OCI-LY1 (cell line): ENCODE results near the gene ACTN4.

Source experiments
- H2AFZ ChIP-seq: fragments of 200-600 bp; sonication (generic), shearing (Covaris generic); 2 replicates; pipeline ENCODE4 v1.6.0; 2014; ENCODE audit warnings: antibody characterized with exemption, mild to moderate bottlenecking, low read length
- H3F3A ChIP-seq: fragments of 200-600 bp; sonication (generic), shearing (Covaris generic); 2 replicates; pipeline ENCODE4 v1.6.0; 2014; ENCODE audit warnings: mild to moderate bottlenecking, antibody characterized with exemption, low read length, moderate library complexity; ENCODE audit not compliant: insufficient read depth
- H3K27ac ChIP-seq: fragments of 200-600 bp; sonication (generic); 2 replicates; pipeline ENCODE4 v1.5.1; 2014; ENCODE audit warnings: low read length, mixed run types, mild to moderate bottlenecking, low read depth; ENCODE audit not compliant: poor library complexity, severe bottlenecking
- H3K27me3 ChIP-seq: fragments of 200-600 bp; sonication (generic); 2 replicates; pipeline ENCODE4 v1.6.0; 2014; ENCODE audit warnings: antibody characterized with exemption, mild to moderate bottlenecking, low read length, moderate library complexity; ENCODE audit not compliant: insufficient read depth
- H3K36me3 ChIP-seq: fragments of 200-600 bp; sonication (generic); 2 replicates; pipeline ENCODE4 v1.6.1; 2014; ENCODE audit warnings: mild to moderate bottlenecking, antibody characterized with exemption, low read length, moderate library complexity, mixed read lengths; ENCODE audit not compliant: insufficient read depth
- H3K4me1 ChIP-seq: fragments of 200-600 bp; sonication (generic); 2 replicates; pipeline ENCODE4 v1.5.1; 2014; ENCODE audit warnings: mild to moderate bottlenecking, low read length, moderate library complexity; ENCODE audit not compliant: insufficient read depth, severe bottlenecking
- H3K4me2 ChIP-seq: fragments of 200-600 bp; sonication (generic), shearing (Covaris generic); 2 replicates; pipeline ENCODE4 v1.6.1; 2014; ENCODE audit warnings: low read length
- H3K4me3 ChIP-seq: fragments of 200-600 bp; sonication (generic); 2 replicates; pipeline ENCODE4 v1.5.1; 2014; ENCODE audit warnings: low read length, low read depth, mild to moderate bottlenecking, mixed read lengths; ENCODE audit not compliant: poor library complexity, severe bottlenecking
- H3K79me2 ChIP-seq: fragments of 200-600 bp; shearing (Covaris generic); 2 replicates; pipeline ENCODE4 v1.6.1; 2016; ENCODE audit warnings: mixed run types, low read length, mixed read lengths; ENCODE audit not compliant: insufficient read depth
- H3K9ac ChIP-seq: fragments of 200-600 bp; sonication (generic), shearing (Covaris generic); 2 replicates; pipeline ENCODE4 v1.6.1; 2014; ENCODE audit warnings: mild to moderate bottlenecking, low read length, mixed read lengths
- H3K9me2 ChIP-seq: fragments of 200-600 bp; sonication (generic), shearing (Covaris generic); 2 replicates; pipeline ENCODE4 v1.6.1; 2014; ENCODE audit warnings: low read depth, mild to moderate bottlenecking, low read length, mixed read lengths
- H3K9me3 ChIP-seq: fragments of 200-600 bp; shearing (Covaris generic); 2 replicates; pipeline ENCODE4 v1.6.1; 2014; ENCODE audit warnings: low read length, mixed read lengths
- H4K20me1 ChIP-seq: fragments of 200-600 bp; sonication (generic), shearing (Covaris generic); 2 replicates; pipeline ENCODE4 v1.6.0; 2016; ENCODE audit warnings: mild to moderate bottlenecking, low read length; ENCODE audit not compliant: insufficient read depth
- EZH2 ChIP-seq: fragments of 200-600 bp; sonication (generic), shearing (Covaris generic); IDR thresholded peaks from 2 replicates; pipeline ENCODE4 v1.8.0; 2017; ENCODE audit warnings: borderline replicate concordance, mixed run types, mild to moderate bottlenecking, antibody characterized with exemption, low read length, moderate library complexity, mixed read lengths
- TF ChIP-seq, protein P1 (sequence below): fragments of 200-600 bp; sonication (generic), shearing (Covaris generic); IDR thresholded peaks from 2 replicates; pipeline ENCODE4 v1.5.1; 2017; ENCODE audit warnings: mild to moderate bottlenecking, antibody characterized with exemption, low read length, moderate library complexity, mixed read lengths

Gene ACTN4

DNA sequence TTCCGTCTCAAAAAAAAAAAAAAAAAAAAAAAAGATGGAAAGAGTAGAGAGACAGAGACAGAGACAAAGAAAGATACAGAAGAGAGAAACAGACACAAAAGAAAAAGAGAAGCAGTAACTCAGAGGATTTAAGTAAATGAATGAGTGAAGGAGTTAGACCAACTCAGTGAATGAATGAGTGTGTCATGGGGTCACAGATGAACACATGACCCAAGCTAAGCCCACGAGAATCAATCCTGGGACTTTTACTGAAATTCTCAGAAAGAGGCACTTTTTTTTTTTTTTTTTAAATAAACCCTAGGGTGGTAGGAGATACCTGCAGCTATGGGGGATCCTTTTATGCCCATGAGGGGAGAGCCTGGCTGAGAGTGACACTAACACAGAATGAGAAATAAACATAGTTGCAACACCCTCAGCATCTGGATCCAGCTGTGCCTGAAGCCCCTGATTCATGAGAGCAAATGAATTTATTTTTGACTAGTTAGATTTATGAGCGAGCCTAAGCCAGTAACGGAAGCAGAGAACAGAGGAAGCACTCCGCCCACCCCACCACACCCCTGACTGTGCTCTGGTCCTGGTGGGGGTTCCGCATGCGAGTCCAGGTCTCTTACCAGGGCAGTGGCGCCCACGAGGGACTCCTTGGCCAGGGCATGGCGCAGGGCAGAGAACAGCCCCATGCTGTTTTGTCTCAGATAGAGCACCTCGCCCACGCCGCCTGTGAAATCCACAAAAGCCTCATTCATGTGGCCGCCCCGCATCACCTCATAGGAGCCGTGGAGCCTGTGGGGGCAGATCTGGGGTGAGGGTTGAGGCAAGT, 92.2 kb downstream of the ACTN4 start:
- no peaks in the 10 kb centered on the region for H3K79me2 ChIP-seq
- H3K27ac ChIP-seq, result no peak overlapping the region
- H3K4me2 ChIP-seq, result no peak overlapping the region
- H3K4me1 ChIP-seq, result peaks cover 17% of the 10 kb centered on the region
- no peaks in the 10 kb centered on the region for H3K36me3 ChIP-seq
- no peaks in the 10 kb centered on the region for H3K27me3 ChIP-seq
- H3K9ac ChIP-seq, result no peak overlapping the region
- H3K9me2 ChIP-seq, result no peaks in the 10 kb centered on the region
- H3K4me3 ChIP-seq, result no peak overlapping the region
- no peak overlapping the region for H2AFZ ChIP-seq
- H3F3A ChIP-seq, result no peaks in the 10 kb centered on the region
- TF ChIP-seq EZH2, result no peak
- TF ChIP-seq, protein P1, sequence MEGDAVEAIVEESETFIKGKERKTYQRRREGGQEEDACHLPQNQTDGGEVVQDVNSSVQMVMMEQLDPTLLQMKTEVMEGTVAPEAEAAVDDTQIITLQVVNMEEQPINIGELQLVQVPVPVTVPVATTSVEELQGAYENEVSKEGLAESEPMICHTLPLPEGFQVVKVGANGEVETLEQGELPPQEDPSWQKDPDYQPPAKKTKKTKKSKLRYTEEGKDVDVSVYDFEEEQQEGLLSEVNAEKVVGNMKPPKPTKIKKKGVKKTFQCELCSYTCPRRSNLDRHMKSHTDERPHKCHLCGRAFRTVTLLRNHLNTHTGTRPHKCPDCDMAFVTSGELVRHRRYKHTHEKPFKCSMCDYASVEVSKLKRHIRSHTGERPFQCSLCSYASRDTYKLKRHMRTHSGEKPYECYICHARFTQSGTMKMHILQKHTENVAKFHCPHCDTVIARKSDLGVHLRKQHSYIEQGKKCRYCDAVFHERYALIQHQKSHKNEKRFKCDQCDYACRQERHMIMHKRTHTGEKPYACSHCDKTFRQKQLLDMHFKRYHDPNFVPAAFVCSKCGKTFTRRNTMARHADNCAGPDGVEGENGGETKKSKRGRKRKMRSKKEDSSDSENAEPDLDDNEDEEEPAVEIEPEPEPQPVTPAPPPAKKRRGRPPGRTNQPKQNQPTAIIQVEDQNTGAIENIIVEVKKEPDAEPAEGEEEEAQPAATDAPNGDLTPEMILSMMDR, result no peak
- no peaks in the 10 kb centered on the region for H3K9me3 ChIP-seq
- H4K20me1 ChIP-seq, result no peaks in the 10 kb centered on the region

DNA sequence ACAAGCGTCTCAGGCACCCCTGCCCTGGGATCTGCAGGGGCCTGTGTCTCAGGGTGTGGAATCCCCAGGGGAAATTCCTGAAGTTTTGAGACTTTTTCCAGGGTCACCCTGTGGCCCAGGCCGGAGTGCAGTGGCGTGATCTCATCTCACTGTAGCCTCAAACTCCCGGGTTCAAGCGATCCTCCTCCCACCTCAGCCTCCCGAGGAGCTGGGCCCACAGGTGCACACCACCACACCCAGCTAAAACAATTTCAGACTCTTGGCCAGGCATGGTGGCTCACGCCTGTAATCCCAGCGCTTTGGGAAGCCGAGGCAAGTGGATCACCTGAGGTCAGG, 92.8 kb downstream of the ACTN4 start:
- no peaks in the 10 kb centered on the region for H3K9me2 ChIP-seq
- no peaks in the 10 kb centered on the region for H4K20me1 ChIP-seq
- H3K79me2 ChIP-seq, result no peaks in the 10 kb centered on the region
- H3K9ac ChIP-seq, result no peak overlapping the region
- no peaks in the 10 kb centered on the region for H3F3A ChIP-seq
- no peaks in the 10 kb centered on the region for H3K9me3 ChIP-seq
- TF ChIP-seq, protein P1, result no peak
- TF ChIP-seq EZH2, result no peak
- H2AFZ ChIP-seq, result no peak overlapping the region
- H3K27me3 ChIP-seq, result no peaks in the 10 kb centered on the region
- no peak overlapping the region for H3K27ac ChIP-seq
- peaks cover 11% of the 10 kb centered on the region for H3K4me1 ChIP-seq
- H3K4me3 ChIP-seq, result no peak overlapping the region
- no peak overlapping the region for H3K4me2 ChIP-seq
- H3K36me3 ChIP-seq, result no peaks in the 10 kb centered on the region

DNA sequence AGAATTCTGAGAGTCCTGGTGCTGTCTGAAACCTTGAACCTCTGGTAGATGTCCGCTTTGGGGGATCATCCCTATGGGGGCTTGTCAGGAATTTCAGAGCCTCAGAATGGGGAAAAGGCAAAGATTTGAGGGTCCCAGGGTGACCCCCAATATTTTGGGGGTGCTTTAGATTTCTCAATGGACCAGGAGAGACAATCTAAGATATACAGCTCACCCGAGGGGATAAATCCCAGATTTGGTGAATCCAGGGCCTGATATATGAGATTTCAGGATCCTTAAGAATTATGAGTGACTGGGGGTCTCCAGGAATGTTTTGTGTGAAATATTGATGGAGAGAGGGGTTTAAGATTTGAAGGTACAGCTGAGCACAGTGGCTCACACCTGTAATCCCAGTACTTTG, 93.5 kb downstream of the ACTN4 start:
- no peak overlapping the region for H3K4me2 ChIP-seq
- H2AFZ ChIP-seq, result no peak overlapping the region
- H3K4me1 ChIP-seq, result peaks cover 8% of the 10 kb centered on the region
- no peaks in the 10 kb centered on the region for H3K27me3 ChIP-seq
- TF ChIP-seq EZH2, result no peak
- TF ChIP-seq, protein P1, result no peak
- H3F3A ChIP-seq, result no peaks in the 10 kb centered on the region
- H3K79me2 ChIP-seq, result no peaks in the 10 kb centered on the region
- H3K36me3 ChIP-seq, result no peaks in the 10 kb centered on the region
- no peaks in the 10 kb centered on the region for H3K9me2 ChIP-seq
- no peak overlapping the region for H3K9ac ChIP-seq
- H3K4me3 ChIP-seq, result no peak overlapping the region
- no peaks in the 10 kb centered on the region for H3K9me3 ChIP-seq
- H4K20me1 ChIP-seq, result no peaks in the 10 kb centered on the region
- H3K27ac ChIP-seq, result no peak overlapping the region
